AG20443 (cell line): Measurements from ENCODE around the gene SLC18A3.
A peak's percentile ranks its signal among the peaks of the same experiment; 100 is the strongest.

ENCODE experiments used
- DNase-seq: peaks from one replicate; pipeline ENCODE4 v3.0.0; 2012; ENCODE audit warnings: low spot score, mixed read lengths

Gene SLC18A3

DNA sequence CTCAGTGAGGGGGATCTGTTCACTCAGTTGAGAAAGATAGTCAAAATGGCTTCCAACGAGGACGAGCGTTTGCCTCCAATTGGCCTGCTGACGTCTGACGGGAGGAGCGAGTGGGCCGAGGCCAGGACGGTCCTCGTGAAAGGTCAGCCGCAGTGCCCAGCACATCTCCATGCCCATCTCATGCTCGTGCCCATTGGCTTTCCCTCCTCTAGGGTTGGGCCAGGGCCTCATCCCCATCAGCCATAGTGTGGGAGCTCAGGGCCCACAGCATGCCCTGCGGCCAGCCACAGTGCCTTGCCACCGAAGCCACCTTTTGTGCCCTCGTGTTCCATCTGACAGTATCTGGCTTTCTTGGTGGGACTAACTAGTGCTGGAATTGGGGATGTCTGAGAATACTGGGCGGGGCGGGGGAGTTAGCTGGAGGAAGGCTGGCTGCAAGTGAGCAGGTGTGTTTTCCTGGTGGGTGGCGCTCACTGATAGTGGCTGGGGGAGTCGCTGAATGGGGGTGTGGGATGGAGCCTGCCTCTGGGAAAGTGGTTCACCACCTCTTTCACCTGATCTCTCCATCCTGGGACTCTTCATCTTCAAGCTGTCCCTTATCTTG lies 17.6 kb downstream of the SLC18A3 start:
- DNase-seq, result no peak

GRCh38 chr10:49628599-49628998 lies 18.5 kb downstream of the SLC18A3 start:
- DNase-seq, result no peak

- no peak for DNase-seq
Observed at GRCh38 chr10:49629431-49629881, 19.3 kb downstream of the SLC18A3 start.

DNA sequence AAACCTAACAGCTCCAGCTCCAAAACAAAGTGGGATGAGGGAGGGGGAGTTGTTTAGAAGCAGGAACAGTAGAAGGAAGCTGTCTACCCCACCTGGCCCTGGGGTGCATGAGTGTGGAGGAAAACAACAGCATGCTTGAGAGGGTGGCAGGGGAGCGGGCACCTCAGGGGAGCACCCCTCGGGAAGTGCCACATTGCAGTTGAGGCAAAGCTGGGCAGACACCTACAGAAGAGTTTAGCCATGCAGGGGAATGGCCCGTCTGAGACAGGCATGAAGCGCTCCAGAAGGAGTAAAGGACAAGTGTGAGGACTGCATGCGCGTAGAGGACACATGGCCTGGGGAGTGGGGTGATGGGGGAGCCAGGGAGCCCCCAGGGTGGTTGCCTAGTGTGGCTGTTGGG lies 21.9 kb downstream of the SLC18A3 start:
- no peak for DNase-seq

- DNase-seq, result no peak
Observed at GRCh38 chr10:49632406-49633317, 22.6 kb downstream of the SLC18A3 start.

DNA sequence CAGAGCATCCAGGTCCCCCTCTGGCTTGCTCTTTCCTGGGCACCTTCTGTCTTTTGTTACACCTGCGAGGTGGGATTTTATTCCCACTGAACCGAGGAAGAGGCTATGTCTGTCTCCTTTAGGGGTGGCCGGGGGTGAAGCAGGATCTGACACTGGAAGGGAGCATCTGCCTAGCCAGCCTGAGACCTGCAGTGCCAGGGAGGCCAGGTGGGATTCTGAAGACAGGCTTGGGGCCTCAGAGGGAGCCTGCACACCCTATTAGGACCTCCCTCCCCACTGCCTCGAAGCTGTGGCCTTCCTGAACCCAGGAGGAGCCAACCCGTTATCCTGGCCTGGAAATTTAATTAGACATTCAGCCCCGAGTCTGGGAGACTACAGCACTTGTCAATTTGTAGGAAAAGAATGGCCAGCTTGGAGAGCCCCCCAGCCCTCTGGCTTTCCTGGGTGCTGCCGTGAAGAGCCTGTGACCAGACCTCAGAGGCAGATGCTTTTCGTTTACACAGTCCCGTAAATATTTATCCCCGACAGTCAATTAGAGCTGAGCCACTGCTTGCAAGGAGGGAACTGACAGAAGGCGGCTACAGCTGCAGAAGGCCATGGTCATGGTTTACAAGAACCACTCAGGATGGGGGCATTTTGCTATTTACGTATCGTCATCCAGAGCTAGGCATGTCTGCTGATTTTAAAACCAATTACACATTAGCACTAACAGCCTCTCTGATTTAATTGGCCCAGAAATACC lies 23.4 kb downstream of the SLC18A3 start:
- no peak for DNase-seq

- DNase-seq, result no peak
Observed at GRCh38 chr10:49634069-49634660, 24.1 kb downstream of the SLC18A3 start.

GRCh38 chr10:49642311-49642710 lies 32.2 kb downstream of the SLC18A3 start:
- no peak for DNase-seq

DNA sequence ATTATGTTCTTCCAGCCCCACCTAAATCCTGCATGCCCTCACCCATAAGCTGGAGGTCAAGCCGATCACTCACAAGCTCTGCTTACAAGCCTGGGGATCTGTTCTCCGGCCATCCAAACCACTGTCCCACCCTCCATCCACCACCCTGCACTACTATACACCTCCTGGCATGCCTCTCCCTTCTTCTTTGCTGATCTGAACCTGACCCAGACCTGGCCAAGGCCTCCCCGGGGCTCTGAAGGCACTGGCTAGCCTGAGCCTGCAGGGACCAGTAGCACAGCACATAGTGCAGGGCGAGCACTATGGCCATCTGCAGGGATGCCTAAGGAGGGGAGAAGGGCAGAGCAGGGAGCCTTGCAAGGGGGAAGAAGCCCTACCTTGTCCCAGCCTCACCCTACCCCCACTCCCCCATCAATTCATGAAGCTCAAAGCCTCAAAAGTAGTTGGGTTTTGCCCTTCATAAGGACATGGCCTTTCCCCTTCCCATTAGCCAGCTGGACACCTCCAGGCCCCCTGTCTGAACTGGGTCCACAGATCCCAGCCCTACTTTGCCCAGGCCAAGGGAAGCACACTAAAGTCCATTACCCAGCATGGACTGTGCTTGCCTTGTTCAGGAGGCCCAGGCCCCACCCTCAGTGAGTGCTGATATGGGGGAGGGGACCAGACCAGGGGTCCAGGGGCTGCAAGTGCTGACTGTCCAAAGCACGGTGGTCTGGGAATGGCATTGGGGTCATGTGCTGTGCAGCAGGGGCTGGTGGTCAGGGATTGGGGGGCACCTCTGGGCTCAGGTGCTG lies 33.3 kb downstream of the SLC18A3 start:
- DNase-seq, result no peak

GRCh38 chr10:49644035-49644646 lies 34.0 kb downstream of the SLC18A3 start:
- DNase-seq, result no peak

DNA sequence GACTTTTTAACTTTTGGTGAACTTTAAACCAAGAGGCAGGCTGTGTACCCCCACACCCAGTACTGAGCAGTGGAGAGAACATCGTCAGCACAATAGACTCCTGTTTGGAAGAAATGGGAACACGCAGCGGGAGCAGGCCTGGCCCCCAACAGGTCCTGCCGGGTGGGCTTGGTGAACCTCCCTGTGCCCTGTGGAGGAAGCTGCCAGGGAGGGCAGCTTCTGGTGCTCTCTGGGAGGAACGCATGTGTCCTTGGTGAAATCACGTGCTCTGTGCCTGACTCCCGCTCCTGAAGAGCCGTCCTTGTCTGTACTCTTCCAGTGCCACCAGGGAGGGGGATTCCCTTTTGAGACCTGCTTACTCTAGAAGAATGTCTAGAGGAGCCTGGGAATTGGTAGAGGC lies 35.3 kb downstream of the SLC18A3 start:
- DNase-seq, result no peak

DNA sequence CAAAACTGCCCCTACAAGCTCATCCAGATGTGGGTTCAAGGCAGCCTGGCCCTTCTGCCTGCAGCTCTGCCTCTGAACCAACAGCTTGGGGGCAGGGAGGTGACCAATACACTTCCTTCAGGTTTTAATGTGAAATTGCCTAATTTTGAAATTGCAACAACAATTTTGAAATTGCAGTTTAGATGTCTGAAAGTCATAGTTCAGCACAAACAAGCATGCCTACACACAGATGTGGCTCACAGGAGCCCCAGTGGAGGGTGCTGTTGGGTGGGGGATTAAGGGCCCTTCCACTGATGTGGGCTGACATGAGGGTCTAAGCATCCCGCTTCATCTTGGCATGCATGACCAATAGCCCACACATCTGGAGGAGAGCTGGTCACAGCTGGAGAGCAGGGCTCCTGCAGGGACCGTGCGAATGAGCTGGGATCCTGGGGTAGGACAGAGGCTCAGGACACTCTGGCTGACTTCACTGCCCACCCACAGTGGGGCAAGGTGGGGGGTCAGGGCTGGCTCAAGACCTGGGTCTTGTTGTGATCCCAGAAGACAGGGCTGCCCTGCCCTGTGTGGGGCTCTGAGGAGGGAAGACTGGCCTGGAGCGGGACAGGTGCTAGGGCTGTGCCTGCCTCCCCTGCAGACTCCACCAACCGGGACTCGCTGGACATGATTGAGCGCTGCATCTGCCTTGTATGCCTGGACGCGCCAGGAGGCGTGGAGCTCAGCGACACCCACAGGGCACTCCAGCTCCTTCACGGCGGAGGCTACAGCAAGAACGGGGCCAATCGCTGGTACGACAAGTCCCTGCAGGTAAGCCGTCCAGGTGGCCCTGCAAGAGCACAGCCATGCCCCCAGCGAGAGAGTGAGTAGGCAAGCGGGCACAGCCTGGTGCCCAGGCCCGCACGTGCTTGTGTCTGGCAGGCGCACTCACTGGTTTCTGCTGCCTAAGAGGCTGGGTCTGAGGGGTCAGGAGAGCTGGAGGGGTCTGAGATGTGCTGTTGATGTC lies 36.1 kb downstream of the SLC18A3 start:
- no peak for DNase-seq

GRCh38 chr10:49647554-49647953 lies 37.4 kb downstream of the SLC18A3 start:
- DNase-seq, result no peak

DNA sequence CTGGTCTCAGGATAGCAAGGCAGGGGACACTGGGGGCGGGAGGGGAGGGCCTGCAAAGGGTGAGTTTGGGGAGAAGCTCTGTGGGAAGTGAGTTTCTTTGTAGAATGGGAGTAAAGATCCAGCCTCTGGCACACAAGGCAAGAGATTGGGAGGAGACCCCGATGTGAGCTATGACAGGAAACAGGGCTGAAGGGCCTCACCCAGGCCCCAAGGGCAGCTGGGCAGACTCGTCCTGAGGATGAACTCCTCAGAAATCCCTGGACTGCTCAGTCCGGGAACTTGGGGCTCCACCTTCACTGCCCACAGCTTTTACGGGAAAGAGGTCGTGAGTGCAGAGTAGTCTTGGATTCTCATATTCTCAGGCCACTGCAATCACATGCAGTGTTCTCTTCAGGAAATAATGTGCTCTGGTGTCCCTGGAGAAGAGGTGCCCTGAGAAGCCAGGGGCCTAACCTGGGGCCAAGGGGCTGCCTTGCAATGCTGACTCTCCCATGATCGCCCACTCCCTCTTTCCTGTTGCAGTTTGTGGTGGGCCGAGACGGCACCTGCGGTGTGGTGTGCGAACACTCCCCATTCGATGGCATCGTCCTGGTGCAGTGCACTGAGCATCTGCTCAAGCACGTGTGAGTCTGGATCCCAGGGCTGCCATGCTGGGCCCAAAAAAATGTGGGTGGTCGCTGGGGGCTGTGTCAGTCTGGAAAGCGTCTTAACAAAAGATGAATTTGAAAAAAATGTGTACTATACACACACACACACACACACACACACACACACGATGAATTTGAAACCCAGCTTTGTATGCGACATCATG lies 38.1 kb downstream of the SLC18A3 start:
- DNase-seq, result no peak

GRCh38 chr10:49649294-49649693 lies 39.2 kb downstream of the SLC18A3 start:
- DNase-seq, result peak; percentile 43

- no peak for DNase-seq
Observed at GRCh38 chr10:49649936-49650723, 40.0 kb downstream of the SLC18A3 start.

DNA sequence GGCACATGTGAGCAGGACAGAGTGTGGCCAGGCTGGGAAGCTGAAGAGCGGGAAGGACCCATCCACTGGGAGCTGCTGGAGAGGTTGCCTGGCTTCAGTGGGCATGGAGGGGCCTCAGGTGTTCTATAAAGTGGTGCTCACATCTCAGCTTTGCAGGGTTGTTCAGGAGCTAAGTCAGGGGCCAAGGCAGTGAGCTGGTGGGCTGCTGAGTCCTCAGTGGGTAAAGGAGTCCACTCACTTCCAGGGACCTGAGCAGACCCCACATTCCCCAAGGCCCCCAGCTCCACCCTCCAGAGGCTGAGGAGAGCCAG lies 40.6 kb downstream of the SLC18A3 start:
- DNase-seq, result no peak
